H1 (cell line): ENCODE results near the gene FRMPD2. TPM values are rescaled to one million over a fixed set of nuclear protein-coding genes. Genes with fewer than 3 reads are reported as not detected.

Source experiments
- TCF12 ChIP-seq: IDR thresholded peaks from 2 replicates; pipeline ENCODE4 v1.6.1; 2011; ENCODE audit warnings: low read depth, mild to moderate bottlenecking, low read length
- polyA plus RNA-seq, 7 experiments: library from polyadenylated mRNA; depleted of rRNA in 3 of 7; stranded (reverse) in 5 of 7; unstranded in 2 of 7; fragments of >200 nt in 5 of 7; fragments of 200-250 nt in 2 of 7; gene quantifications; 1 replicate in 5 of 7; 2 replicates in 1 of 7; 4 replicates in 1 of 7; pipeline versions ENCODE4 v1.2.1 to v1.2.3, GENCODE V29; 2011 to 2013; ENCODE audit warnings: missing spikeins in 2 of 7, mixed read lengths in 2 of 7
- total RNA-seq: library from RNA; stranded (reverse); fragmentation: NEBNext Ultra II Directional; extraction: Animal tissue kit (Norgen Biotek cat#: 25700); gene quantifications from 2 replicates; pipeline ENCODE4 v1.2.1, GENCODE V29; 2021
- TF ChIP-seq, protein P1 (sequence below): fragments of 300-600 bp; sonication (generic); IDR thresholded peaks from 2 replicates; pipeline ENCODE4 v1.7.1; 2012; ENCODE audit warnings: low read length, moderate library complexity, mild to moderate bottlenecking, inconsistent platforms; ENCODE audit not compliant: insufficient replicate concordance

FRMPD2 gene
- total and polyA plus RNA-seq, 2 of the 8 experiments (the other 6 are each of a cell fraction or from before 2014, with no cell fraction given): 0.07 to 0.47 TPM

DNA sequence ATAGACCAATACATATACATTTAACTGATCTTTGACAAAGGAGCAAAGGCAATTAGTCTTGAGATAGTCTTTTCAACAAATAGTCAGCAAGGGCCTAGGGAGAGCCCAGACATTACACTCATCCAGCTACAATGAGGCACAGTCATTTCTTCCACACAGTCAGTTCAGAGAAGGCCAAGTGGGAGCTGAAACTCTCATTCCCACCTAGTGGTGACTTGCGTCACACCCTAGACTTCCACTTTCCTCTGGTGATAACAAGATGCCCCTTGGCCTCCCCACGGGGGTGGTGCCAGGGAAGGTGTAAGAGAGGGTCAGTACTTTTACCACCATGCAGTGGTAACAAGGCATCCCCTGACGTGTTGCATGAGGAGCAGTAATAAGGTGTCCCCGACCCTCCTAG is 8.0 kb downstream of the FRMPD2 start (continued):
- TF ChIP-seq, protein P1, sequence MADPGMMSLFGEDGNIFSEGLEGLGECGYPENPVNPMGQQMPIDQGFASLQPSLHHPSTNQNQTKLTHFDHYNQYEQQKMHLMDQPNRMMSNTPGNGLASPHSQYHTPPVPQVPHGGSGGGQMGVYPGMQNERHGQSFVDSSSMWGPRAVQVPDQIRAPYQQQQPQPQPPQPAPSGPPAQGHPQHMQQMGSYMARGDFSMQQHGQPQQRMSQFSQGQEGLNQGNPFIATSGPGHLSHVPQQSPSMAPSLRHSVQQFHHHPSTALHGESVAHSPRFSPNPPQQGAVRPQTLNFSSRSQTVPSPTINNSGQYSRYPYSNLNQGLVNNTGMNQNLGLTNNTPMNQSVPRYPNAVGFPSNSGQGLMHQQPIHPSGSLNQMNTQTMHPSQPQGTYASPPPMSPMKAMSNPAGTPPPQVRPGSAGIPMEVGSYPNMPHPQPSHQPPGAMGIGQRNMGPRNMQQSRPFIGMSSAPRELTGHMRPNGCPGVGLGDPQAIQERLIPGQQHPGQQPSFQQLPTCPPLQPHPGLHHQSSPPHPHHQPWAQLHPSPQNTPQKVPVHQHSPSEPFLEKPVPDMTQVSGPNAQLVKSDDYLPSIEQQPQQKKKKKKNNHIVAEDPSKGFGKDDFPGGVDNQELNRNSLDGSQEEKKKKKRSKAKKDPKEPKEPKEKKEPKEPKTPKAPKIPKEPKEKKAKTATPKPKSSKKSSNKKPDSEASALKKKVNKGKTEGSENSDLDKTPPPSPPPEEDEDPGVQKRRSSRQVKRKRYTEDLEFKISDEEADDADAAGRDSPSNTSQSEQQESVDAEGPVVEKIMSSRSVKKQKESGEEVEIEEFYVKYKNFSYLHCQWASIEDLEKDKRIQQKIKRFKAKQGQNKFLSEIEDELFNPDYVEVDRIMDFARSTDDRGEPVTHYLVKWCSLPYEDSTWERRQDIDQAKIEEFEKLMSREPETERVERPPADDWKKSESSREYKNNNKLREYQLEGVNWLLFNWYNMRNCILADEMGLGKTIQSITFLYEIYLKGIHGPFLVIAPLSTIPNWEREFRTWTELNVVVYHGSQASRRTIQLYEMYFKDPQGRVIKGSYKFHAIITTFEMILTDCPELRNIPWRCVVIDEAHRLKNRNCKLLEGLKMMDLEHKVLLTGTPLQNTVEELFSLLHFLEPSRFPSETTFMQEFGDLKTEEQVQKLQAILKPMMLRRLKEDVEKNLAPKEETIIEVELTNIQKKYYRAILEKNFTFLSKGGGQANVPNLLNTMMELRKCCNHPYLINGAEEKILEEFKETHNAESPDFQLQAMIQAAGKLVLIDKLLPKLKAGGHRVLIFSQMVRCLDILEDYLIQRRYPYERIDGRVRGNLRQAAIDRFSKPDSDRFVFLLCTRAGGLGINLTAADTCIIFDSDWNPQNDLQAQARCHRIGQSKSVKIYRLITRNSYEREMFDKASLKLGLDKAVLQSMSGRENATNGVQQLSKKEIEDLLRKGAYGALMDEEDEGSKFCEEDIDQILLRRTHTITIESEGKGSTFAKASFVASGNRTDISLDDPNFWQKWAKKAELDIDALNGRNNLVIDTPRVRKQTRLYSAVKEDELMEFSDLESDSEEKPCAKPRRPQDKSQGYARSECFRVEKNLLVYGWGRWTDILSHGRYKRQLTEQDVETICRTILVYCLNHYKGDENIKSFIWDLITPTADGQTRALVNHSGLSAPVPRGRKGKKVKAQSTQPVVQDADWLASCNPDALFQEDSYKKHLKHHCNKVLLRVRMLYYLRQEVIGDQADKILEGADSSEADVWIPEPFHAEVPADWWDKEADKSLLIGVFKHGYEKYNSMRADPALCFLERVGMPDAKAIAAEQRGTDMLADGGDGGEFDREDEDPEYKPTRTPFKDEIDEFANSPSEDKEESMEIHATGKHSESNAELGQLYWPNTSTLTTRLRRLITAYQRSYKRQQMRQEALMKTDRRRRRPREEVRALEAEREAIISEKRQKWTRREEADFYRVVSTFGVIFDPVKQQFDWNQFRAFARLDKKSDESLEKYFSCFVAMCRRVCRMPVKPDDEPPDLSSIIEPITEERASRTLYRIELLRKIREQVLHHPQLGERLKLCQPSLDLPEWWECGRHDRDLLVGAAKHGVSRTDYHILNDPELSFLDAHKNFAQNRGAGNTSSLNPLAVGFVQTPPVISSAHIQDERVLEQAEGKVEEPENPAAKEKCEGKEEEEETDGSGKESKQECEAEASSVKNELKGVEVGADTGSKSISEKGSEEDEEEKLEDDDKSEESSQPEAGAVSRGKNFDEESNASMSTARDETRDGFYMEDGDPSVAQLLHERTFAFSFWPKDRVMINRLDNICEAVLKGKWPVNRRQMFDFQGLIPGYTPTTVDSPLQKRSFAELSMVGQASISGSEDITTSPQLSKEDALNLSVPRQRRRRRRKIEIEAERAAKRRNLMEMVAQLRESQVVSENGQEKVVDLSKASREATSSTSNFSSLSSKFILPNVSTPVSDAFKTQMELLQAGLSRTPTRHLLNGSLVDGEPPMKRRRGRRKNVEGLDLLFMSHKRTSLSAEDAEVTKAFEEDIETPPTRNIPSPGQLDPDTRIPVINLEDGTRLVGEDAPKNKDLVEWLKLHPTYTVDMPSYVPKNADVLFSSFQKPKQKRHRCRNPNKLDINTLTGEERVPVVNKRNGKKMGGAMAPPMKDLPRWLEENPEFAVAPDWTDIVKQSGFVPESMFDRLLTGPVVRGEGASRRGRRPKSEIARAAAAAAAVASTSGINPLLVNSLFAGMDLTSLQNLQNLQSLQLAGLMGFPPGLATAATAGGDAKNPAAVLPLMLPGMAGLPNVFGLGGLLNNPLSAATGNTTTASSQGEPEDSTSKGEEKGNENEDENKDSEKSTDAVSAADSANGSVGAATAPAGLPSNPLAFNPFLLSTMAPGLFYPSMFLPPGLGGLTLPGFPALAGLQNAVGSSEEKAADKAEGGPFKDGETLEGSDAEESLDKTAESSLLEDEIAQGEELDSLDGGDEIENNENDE: no peak
- TF ChIP-seq TCF12: no peak
- TF ChIP-seq, all 59 proteins: peak for 1
